SIG-M5 (cell line): Measurements from ENCODE around the gene CAMKMT.
"Not testable (repeated sequence)": the region's sequence is repeated elsewhere in the genome, so short reads cannot be mapped to it uniquely, and the experiment has no call there.

Source experiments
- DNase-seq: peaks from one replicate; lab custom pipeline; 2025; lab: John Stamatoyannopoulos, UW

The CAMKMT gene

DNA sequence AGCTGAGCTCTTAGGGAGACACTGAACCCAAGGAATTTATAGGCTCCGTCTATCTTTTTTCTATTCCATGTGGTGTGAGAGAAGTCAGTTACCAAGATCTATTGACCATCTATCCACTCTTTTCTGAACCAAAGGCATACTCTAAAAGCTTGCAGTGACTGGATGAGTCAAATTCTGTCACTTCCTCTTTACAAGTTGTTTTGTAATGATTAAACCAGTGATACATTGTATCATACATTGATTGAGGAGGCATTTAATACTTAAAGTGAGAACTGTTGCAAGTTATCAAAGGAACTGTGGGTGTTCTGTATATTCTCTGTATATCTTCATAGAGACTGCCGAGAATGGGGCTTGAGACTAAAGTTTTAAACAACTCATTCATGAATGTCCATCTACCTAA, 188.8 kb downstream of the CAMKMT start:
- no peak for DNase-seq

- no peak for DNase-seq
These were observed 189.8 kb downstream of the CAMKMT start for GRCh38 chr2:44551497-44551896.

DNA sequence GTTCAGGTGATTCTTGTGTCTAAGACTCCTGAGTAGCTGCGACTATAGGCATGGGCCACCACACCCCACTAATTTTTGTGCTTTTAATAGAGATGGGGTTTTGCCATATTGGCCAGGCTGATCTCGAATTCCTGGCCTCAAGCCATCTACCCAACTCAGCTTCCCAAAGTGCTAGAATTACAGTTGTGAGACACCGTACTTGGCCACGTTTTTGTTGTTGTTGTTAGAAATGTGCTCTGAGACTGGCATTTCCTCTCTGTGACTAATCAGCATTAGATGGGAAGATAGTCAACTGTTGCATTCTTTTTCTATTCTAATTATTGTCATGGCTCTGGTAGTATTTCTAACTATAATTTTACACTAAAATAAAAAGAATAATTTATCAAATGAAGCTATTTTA, 191.7 kb downstream of the CAMKMT start:
- DNase-seq: no peak

DNA sequence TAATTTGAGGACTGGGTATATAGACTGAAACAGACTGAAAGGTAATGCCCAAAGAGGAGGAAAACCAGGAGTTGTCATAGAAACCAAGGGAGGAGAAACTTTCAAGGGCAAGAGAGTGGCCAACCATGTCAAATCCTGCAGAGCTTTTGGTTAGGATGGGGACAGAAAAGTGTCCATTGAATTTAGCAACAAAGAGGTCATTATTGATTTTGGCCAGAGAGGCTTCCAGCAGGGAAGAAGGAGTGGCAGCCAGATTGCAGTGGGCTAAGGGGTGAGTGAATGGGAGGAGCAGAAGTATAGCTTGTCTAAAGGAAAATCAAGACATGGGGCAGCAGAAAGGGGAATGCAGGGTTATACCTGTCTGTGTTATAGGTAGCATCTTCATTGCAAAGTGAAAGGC, 194.0 kb downstream of the CAMKMT start:
- no peak for DNase-seq

GRCh38 chr2:44559108-44559507, 197.4 kb downstream of the CAMKMT start:
- no peak for DNase-seq

DNA sequence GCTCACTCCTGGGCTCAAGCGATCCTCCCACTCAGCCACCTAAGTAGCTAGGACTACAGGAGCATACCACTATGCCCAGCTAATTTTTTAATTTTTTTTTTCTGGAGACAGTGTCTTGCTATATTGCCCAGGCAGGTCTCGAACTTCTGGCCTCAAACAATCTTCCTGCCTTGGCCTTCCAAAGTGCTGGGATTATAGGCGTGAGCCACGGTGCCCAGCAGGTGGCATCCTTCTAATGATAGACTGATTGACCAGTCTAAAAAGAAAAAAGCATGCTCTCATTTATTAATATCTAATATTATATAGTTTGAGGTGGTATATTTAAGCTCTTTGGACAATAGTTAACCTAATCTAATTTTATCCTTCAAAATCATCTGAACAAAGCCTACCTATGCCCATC, 198.6 kb downstream of the CAMKMT start:
- no peak for DNase-seq

- no peak for DNase-seq
These were observed 199.2 kb downstream of the CAMKMT start for GRCh38 chr2:44560941-44561340.

GRCh38 chr2:44562737-44563136, 201.0 kb downstream of the CAMKMT start:
- no peak for DNase-seq

- DNase-seq: no peak
These were observed 203.0 kb downstream of the CAMKMT start for GRCh38 chr2:44564752-44565151.

DNA sequence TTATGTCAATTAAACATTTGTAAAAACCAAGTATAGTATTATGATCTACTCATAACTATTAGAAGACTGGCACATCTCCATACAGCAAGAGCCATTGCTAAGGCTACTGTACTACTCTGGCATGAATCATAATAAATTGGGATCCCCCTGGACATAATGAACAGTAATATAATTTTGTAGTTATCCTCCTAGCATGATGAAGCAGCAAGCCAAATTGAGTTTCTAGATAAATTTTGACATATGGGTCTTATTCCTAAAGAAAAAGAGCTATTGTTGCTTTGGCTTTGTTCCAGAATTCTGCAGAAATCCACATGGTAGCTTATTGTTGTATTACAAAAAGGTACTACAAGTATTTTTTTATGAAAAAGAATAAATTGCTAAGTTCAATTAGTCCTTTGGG, 204.3 kb downstream of the CAMKMT start:
- no peak for DNase-seq

DNA sequence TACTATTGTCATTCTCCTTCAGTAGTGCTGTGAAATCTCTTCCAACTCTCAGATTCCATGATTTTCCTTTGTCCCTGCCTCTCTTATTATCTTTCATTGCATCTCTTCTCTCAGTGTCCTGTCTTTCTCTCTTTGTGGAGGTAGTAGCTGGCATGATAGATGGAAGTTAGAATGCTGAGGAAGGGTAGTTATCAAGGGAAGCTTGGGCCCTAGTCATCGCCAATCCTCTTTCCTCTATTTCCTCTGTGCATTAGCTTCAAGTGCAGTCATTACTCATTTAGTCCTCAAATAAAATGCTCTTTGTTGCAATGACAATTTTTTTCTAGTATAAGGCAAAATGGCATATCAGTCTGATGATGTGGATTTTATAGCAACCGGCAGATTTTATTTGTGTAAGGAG, 207.7 kb downstream of the CAMKMT start:
- DNase-seq: no peak

GRCh38 chr2:44570271-44570670, 208.5 kb downstream of the CAMKMT start:
- no peak for DNase-seq

DNA sequence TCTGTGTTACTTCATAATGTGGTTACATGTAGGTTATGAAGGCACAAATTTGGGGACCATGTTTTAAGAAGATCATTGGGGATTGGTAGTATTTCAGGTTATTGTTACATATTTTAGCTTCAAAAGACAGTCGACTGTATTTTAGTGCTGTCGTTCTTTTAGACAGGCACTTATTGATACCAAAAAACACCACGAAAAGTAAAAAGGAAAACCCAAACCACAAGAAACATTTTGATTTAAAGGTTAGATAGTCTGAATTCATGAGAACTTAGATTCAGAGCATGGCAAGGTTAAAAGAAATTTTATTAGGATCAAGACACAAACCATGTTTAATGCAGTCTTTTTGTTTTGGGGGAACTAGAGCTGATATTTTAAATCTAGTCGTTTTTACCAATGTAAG, 209.0 kb downstream of the CAMKMT start:
- no peak for DNase-seq

DNA sequence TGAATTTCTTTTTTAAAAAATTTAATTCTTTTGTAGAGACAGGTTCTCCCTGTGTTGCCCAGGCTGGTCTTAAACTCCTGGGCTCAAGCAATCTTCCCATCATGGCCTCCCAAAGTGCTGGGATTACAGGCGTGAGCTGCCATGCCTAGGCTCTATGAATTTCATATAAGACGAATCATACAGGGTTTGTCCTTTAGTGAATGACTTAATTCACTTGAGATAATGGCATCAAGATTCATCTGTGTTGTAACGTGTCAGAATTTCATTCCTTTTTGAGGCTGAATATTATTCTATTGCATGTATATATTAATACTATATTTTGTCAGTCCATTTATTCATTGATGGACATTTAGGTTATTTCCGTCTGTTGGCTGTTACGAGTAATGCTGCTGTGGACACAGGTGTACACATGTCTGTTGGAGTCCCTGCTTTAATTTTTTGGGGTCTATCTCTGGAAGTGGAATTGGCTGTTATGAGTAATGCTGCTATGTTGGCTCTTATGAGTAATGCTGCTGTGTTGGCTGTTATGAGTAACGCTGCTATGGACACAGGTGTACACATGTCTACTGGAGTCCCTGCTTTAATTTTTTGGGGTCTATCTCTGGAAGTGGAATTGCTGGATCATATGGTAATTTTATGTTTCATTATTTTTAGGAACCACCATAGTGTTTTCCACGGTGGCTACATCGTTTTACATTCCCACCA, 210.6 kb downstream of the CAMKMT start:
- DNase-seq: no peak

GRCh38 chr2:44573996-44574395, 212.2 kb downstream of the CAMKMT start:
- no peak for DNase-seq

GRCh38 chr2:44578471-44579093, 216.8 kb downstream of the CAMKMT start:
- peak; percentile 90 for DNase-seq

- no peak for DNase-seq
These were observed 217.5 kb downstream of the CAMKMT start for GRCh38 chr2:44579115-44579836.

GRCh38 chr2:44579837-44580230, 218.1 kb downstream of the CAMKMT start:
- no peak for DNase-seq

DNA sequence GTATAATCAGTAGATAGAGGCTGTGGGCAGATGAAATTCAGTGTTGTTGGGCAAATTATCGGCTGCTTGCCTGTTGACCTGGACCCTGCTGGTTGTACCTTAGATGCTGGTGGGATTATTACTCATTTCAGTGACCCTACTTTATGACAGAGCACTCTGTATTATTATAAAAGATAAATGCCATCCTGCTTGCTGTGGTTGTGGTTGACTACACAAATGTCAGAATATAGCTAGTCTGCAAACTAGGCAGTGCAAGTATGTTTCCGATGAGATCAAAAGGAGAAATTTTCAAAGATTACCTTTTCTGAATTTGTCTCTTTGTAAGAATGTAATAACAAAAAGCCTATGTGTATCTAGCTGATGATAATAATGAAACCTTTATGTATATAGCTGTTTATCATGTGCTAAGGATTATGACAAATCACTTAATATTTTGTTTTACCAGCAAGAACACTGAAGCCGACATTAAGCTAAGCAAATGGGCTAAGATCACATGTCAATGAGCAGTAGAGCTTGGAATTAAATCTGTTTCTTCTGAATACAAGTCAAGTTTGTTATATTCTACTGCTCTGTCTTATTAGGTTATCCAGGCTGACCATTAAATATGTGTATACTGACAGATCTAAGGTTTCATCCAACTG, 219.2 kb downstream of the CAMKMT start:
- DNase-seq: no peak

DNA sequence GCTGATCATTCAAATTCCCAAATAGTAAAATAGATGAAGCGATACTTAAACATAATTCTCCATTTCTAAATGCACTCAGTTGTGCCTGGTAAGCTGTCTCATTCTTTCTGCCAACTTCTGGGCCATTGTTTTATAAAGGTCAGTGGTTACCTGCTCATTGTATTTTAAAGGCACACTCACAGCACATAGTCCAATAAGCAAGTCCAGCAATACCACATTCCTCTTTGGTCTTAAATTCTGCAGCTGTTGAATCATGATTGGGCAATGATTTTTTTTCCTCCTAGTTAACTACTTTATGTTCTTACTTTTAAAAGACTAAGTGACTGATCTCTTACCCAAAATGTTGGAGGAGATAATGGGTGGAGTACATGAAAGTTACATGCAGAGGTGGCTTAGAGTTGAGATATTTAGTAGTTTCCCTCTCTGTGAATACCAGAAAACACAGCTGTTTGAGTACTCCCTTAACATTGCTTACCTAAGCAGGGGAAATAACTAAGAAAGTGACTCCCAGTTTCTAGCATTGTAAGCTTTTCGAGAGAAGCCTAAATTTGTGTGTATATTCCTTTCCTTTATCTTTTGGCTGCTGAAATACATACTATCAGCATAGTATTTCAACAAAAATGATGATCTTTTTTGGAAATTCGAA, 220.7 kb downstream of the CAMKMT start:
- no peak for DNase-seq

GRCh38 chr2:44595615-44596014, 233.9 kb downstream of the CAMKMT start:
- not testable (repeated sequence) for DNase-seq
